HCT116 (cell line): ENCODE results near the gene TTL. TPM values are rescaled to one million over a fixed set of nuclear protein-coding genes. Genes with fewer than 3 reads are reported as not detected.

ENCODE experiments used
- ATAC-seq: fragments of 200-7000 bp; cut with Tn5 transposase; 2 replicates; pipeline ENCODE4 v1.9.1; 2020; ENCODE audit warnings: mild to moderate bottlenecking, moderate library complexity
- BruUV-seq: library from RNA; stranded (reverse); fragments of 400-500 nt; replicated peaks from 2 replicates; lab custom pipeline; 2021; lab: Mats Ljungman, UMichigan
- CTCF ChIA-PET: fragments of 300-600 bp; sonication (Branson Sonifier 250); formaldehyde crosslinking; loops from one replicate; lab custom pipeline; 2021; ENCODE audit warnings: antibody characterized with exemption; lab: Charles Lee
- POLR2A ChIA-PET: fragments of 300-600, 350-600 bp; sonication (Branson Sonifier 250); formaldehyde crosslinking; loops from one replicate; lab custom pipeline; 2021; ENCODE audit warnings: antibody characterized with exemption; lab: Charles Lee
- RAD21 ChIA-PET, 2 experiments: fragments of 300-600 bp; sonication (Branson Sonifier 250); formaldehyde crosslinking; loops; one replicate each; lab custom pipeline; 2023; ENCODE audit warnings: low total read pairs in 2 of 2; ENCODE audit not compliant: uncharacterized antibody in 2 of 2, unreplicated experiment in 2 of 2, low non-redundant PET in 1 of 2; lab: Charles Lee
- DNase-seq: peaks from one replicate; pipeline ENCODE4 v3.0.0-alpha.2; 2010; ENCODE audit warnings: low read depth, low spot score
- H2AFZ ChIP-seq: fragments of 200-600 bp; shearing (Covaris generic), sonication (generic); 2 replicates; pipeline ENCODE4 v1.6.1; 2017; ENCODE audit warnings: low read depth, mixed run types, mixed read lengths, antibody characterized with exemption, low read length; ENCODE audit not compliant: poor library complexity, severe bottlenecking
- H3K27ac ChIP-seq: 2 replicates; pipeline ENCODE4 v1.5.1; 2012; ENCODE audit warnings: low read depth, low read length
- H3K27me3 ChIP-seq: fragments of 200-600 bp; sonication (generic); 2 replicates; pipeline ENCODE4 v1.6.1; 2016; ENCODE audit warnings: mixed run types, low read length, mixed read lengths; ENCODE audit not compliant: insufficient read depth
- H3K36me3 ChIP-seq, 2 experiments: fragments of 200-500 bp in 1 of 2; fragments of 200-600 bp in 1 of 2; sonication (Bioruptor generic) in 1 of 2; sonication (generic) in 1 of 2; 2 replicates each; pipeline versions ENCODE4 v1.5.1 to v1.6.1; 2014 to 2016; ENCODE audit warnings: low read length in 2 of 2, inconsistent platforms in 1 of 2, mixed read lengths in 1 of 2, mixed run types in 1 of 2; ENCODE audit not compliant: insufficient read depth in 2 of 2, control insufficient read depth in 1 of 2
- H3K4me1 ChIP-seq, 2 experiments: fragments of 200-600 bp in 1 of 2; sonication (generic) in 1 of 2; 2 replicates each; pipeline versions ENCODE4 v1.5.1 to v1.6.1; 2012 to 2017; ENCODE audit warnings: low read length in 2 of 2, inconsistent platforms in 1 of 2, mild to moderate bottlenecking in 1 of 2, mixed read lengths in 1 of 2, mixed run types in 1 of 2, moderate library complexity in 1 of 2; ENCODE audit not compliant: insufficient read depth in 2 of 2, control insufficient read depth in 1 of 2
- H3K4me2 ChIP-seq: fragments of 200-600 bp; sonication (generic); 2 replicates; pipeline ENCODE4 v1.6.1; 2017; ENCODE audit warnings: mixed run types, low read length, mixed read lengths
- H3K4me3 ChIP-seq, 2 experiments: fragments of 200-600 bp in 1 of 2; sonication (generic) in 1 of 2; replicated peaks in 1 of 2; 2 replicates each; pipeline ENCODE4 v1.5.1; 2011 to 2016; ENCODE audit warnings: low read length in 2 of 2, control low read depth in 1 of 2, low read depth in 1 of 2, mild to moderate bottlenecking in 1 of 2, mixed read lengths in 1 of 2, mixed run types in 1 of 2
- H3K79me2 ChIP-seq: fragments of 200-600 bp; sonication (generic); 2 replicates; pipeline ENCODE4 v1.6.1; 2017; ENCODE audit warnings: mild to moderate bottlenecking, mixed run types, low read length, moderate library complexity, mixed read lengths; ENCODE audit not compliant: insufficient read depth
- H3K9ac ChIP-seq: fragments of 200-600 bp; sonication (generic); 2 replicates; pipeline ENCODE4 v1.6.1; 2016; ENCODE audit warnings: low read length, mixed read lengths
- H3K9me2 ChIP-seq: fragments of 200-600 bp; sonication (generic), shearing (Covaris generic); 2 replicates; pipeline ENCODE4 v1.6.1; 2017; ENCODE audit warnings: mixed run types, mild to moderate bottlenecking, moderate library complexity; ENCODE audit not compliant: insufficient read depth
- H3K9me3 ChIP-seq, 2 experiments: fragments of 200-500 bp in 1 of 2; fragments of 200-600 bp in 1 of 2; sonication (Bioruptor generic) in 1 of 2; sonication (generic) in 1 of 2; 2 replicates each; pipeline ENCODE4 v1.6.1; 2014 to 2017; ENCODE audit warnings: low read length in 2 of 2, mixed read lengths in 2 of 2, inconsistent platforms in 1 of 2, low read depth in 1 of 2, mild to moderate bottlenecking in 1 of 2, mixed run types in 1 of 2, moderate library complexity in 1 of 2; ENCODE audit not compliant: control insufficient read depth in 1 of 2, insufficient read depth in 1 of 2
- H4K20me1 ChIP-seq: fragments of 200-600 bp; sonication (generic), shearing (Covaris generic); 2 replicates; pipeline ENCODE4 v1.6.1; 2017; ENCODE audit warnings: mixed run types, mild to moderate bottlenecking, moderate library complexity; ENCODE audit not compliant: insufficient read depth
- CBX3 ChIP-seq: IDR thresholded peaks from 2 replicates; pipeline ENCODE4 v1.6.1; 2012; ENCODE audit warnings: low read depth
- ELF1 ChIP-seq: IDR thresholded peaks from 2 replicates; pipeline ENCODE4 v1.6.1; 2012; ENCODE audit warnings: low read depth, borderline replicate concordance
- EZH2 ChIP-seq: fragments of 200-600 bp; sonication (generic); IDR thresholded peaks from 2 replicates; pipeline ENCODE4 v1.6.1; 2017; ENCODE audit warnings: antibody characterized with exemption, mixed run types
- EZH2phosphoT487 ChIP-seq: fragments of 200-600 bp; IDR thresholded peaks from 2 replicates; pipeline ENCODE4 v1.6.1; 2018; ENCODE audit warnings: antibody characterized with exemption, borderline replicate concordance
- SIN3A ChIP-seq: IDR thresholded peaks from 2 replicates; pipeline ENCODE4 v1.6.1; 2012; ENCODE audit warnings: low read depth
- YY1 ChIP-seq: IDR thresholded peaks from 2 replicates; pipeline ENCODE4 v1.6.1; 2011; ENCODE audit warnings: low read length, low read depth, moderate library complexity, mild to moderate bottlenecking; ENCODE audit not compliant: insufficient replicate concordance; ENCODE audit errors: extremely low read depth
- intact Hi-C: fragments of 100-400 bp; cut with micrococcal nuclease; formaldehyde crosslinking; loops from 2 replicates; pipeline ENCODE4 v1.10.0; 2022
- total RNA-seq: library from RNA; stranded (reverse); gene quantifications from one replicate; pipeline ENCODE4 v1.2.1, GENCODE V29; 2021; ENCODE audit not compliant: unreplicated experiment
- TF ChIP-seq, protein P1 (sequence below): IDR thresholded peaks from 2 replicates; pipeline ENCODE4 v1.6.1; 2012; ENCODE audit warnings: low read depth

The TTL gene
- total RNA-seq, 1 experiment from 2014 or later = 58.7 TPM

DNA sequence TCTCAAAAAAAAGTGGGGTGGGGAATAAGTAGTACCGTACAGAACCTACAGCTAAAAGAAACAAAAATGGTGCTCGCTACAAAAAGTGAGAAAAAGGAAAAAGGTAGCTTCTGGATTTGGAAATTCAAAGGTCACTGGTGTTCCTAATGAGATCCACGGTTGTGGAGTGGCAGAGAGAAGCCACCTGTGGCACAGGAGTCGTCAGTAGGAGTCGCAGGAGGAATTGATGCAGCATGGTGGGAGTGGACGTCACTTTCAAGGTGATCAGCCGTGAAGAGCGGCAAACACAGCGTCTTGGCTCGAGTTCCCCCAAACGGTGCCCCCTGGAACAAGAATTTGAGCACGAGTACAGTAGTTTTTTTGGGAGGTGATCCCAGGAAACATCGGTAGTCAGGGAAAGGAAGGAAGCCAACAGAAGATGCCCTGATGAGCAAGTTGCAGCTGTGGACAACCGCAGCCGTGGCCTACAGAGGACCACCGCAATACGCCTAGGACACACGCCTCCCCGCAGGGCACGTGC is 1.4 kb upstream of the TTL start:
- Histone ChIP-seq H3K4me2 (peak overlapping the region; percentile 92), H3K4me3 (peak overlapping the region; percentile 62), H3K9me2 (no peaks in the 10 kb centered on the region), H3K27me3 (no peaks in the 10 kb centered on the region), H3K9ac (peak overlapping the region; percentile 65), H2AFZ (peak overlapping the region; percentile 35), H3K36me3 (no peaks in the 10 kb centered on the region), H3K27ac (peak overlapping the region; percentile 87), H4K20me1 (no peaks in the 10 kb centered on the region), H3K4me1 (peaks cover 15 to 24% of the 10 kb centered on the region in 2 experiments; a peak in 3 of 4 replicates), H3K79me2 (peaks cover 32% of the 10 kb centered on the region), H3K9me3 (no peaks in the 10 kb centered on the region)
- no peak; the same call in 1 of the 2 replicates for TF ChIP-seq CBX3
- TF ChIP-seq EZH2 = no peak
- TF ChIP-seq YY1 = no peak
- no peak for TF ChIP-seq EZH2phosphoT487
- TF ChIP-seq, protein P1, sequence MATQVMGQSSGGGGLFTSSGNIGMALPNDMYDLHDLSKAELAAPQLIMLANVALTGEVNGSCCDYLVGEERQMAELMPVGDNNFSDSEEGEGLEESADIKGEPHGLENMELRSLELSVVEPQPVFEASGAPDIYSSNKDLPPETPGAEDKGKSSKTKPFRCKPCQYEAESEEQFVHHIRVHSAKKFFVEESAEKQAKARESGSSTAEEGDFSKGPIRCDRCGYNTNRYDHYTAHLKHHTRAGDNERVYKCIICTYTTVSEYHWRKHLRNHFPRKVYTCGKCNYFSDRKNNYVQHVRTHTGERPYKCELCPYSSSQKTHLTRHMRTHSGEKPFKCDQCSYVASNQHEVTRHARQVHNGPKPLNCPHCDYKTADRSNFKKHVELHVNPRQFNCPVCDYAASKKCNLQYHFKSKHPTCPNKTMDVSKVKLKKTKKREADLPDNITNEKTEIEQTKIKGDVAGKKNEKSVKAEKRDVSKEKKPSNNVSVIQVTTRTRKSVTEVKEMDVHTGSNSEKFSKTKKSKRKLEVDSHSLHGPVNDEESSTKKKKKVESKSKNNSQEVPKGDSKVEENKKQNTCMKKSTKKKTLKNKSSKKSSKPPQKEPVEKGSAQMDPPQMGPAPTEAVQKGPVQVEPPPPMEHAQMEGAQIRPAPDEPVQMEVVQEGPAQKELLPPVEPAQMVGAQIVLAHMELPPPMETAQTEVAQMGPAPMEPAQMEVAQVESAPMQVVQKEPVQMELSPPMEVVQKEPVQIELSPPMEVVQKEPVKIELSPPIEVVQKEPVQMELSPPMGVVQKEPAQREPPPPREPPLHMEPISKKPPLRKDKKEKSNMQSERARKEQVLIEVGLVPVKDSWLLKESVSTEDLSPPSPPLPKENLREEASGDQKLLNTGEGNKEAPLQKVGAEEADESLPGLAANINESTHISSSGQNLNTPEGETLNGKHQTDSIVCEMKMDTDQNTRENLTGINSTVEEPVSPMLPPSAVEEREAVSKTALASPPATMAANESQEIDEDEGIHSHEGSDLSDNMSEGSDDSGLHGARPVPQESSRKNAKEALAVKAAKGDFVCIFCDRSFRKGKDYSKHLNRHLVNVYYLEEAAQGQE = no peak
- TF ChIP-seq SIN3A = no peak
- TF ChIP-seq ELF1 = no peak
- intact Hi-C loops = loop anchor here (2.0 to 5.0 kb wide), 4 partner anchors 62 to 247 kb away; partner anchors contain the start of genes POLR1B and ZC3H8
- DNase-seq = no peak
- BruUV-seq = no TSS peak
- RAD21 ChIA-PET = no interaction called here
- CTCF ChIA-PET = interaction anchor here (0.5 to 2.6 kb wide), 4 partner anchors 11 to 247 kb away, joined by 3 to 8 read pairs (median 3); no protein-coding TSS in a partner anchor
- POLR2A ChIA-PET = interaction anchor here (1.1 kb wide), 1 partner anchor 426 kb away, joined by 3 read pairs; no protein-coding TSS in a partner anchor
- no peak for ATAC-seq
